Measurements from ENCODE around the gene TAS2R40. TPM values are rescaled to one million over a fixed set of nuclear protein-coding genes. Genes with fewer than 3 reads are reported as not detected.

Gene TAS2R40
- polyA plus RNA-seq, 1 of the 3 experiments (the other 2 are of a cell fraction) = not detected

DNA sequence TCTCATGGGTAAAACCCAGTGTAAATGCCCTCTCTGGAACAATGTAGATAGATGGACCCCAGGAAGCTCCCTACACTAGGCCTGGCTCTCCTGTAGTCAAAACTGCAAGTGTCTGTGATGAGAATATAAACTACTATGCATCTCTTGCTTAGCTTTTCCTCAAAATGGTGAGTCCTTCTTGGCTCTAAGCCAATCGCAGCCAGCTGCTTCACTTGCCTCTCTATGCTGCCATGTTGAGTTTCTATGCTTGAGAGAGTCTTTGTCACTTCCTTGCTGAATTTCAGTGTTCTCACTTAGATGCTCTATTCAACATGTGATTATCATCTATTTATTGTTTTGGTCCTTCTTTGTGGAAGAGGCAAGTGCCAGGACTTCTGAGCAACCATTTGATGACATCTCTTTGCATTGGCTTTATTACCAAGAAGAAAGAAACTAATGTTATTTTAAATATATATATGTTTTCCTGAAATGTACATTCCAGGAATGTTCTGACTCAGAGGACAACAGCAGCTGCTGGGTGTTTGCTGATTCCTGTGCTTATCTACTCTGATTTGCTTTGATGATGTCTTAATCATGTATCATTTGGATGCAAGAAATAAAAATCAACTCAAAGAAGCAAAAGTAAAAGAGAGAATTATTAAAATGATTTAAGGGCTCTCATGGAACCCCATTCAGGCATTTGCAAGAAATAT lies 16.6 kb downstream of the TAS2R40 start:
- Histone ChIP-seq H4K20me1 (ENCODE audit: insufficient read depth) (no peaks in the 10 kb centered on the region), H3K9me2 (no peaks in the 10 kb centered on the region), H3K9ac (no peak overlapping the region), H3K4me1 (ENCODE audit: control insufficient read depth in 1 of 2, insufficient read depth in 2 of 2, low read depth in 1 of 2, low read length in 1 of 2) (peaks cover 0 to 4% of the 10 kb centered on the region in 2 experiments; a peak in 2 of 4 replicates), H3F3A (replicated peaks; ENCODE audit: insufficient read depth) (peaks cover 6% of the 10 kb centered on the region), H3K9me3 (peaks cover 28% of the 10 kb centered on the region), H3K27ac (ENCODE audit: low read depth in 2 of 2, low read length in 1 of 2) (no peak overlapping the region), H3K79me2 (ENCODE audit: insufficient read depth) (no peaks in the 10 kb centered on the region), H2AFZ (ENCODE audit: low read depth) (no peak overlapping the region), H3K36me3 (replicated peaks in 1 of 2; ENCODE audit: control insufficient read depth in 1 of 2, insufficient read depth in 2 of 2, low read length in 1 of 2) (no peaks in the 10 kb centered on the region), H3K4me2 (no peak overlapping the region), H3K27me3 (ENCODE audit: insufficient read depth) (no peaks in the 10 kb centered on the region), H3K4me3 (ENCODE audit: low read depth in 2 of 2, low read length in 1 of 2) (no peak overlapping the region)
- ChIA-PET POLR2A (no interaction called here), CTCF (interaction anchor here (1.8 to 5.5 kb wide), 4 partner anchors 12 to 178 kb away, joined by 4 to 125 read pairs (median 32); no protein-coding TSS in a partner anchor)
- TF ChIP-seq EP300 (IDR thresholded peaks at IDR 0.05; ENCODE audit: borderline replicate concordance in 1 of 2, low read depth in 1 of 2, low read length in 1 of 2) (no peak), CHD2 (IDR thresholded peaks at IDR 0.05; ENCODE audit: low read length, partially characterized antibody) (no peak), EZH2phosphoT487 (IDR thresholded peaks at IDR 0.05; ENCODE audit: borderline replicate concordance, low read depth) (no peak), POLR2AphosphoS5 (IDR thresholded peaks at IDR 0.05; ENCODE audit: low read depth, low read length) (no peak), FOSL2 (IDR thresholded peaks at IDR 0.05; ENCODE audit: borderline replicate concordance, low read depth) (no peak), MXI1 (IDR thresholded peaks at IDR 0.05; ENCODE audit: low read depth, low read length) (no peak), JUND (IDR thresholded peaks at IDR 0.05) (no peak), MEF2A (IDR thresholded peaks at IDR 0.05; ENCODE audit: borderline replicate concordance, low read depth) (no peak), IRF3 (IDR thresholded peaks at IDR 0.05; ENCODE audit: low read depth, low read length) (no peak), GATA2 (CRISPR knock-in tag; IDR thresholded peaks at IDR 0.05) (no peak), ELF1 (IDR thresholded peaks at IDR 0.05) (no peak), GABPA (IDR thresholded peaks at IDR 0.05; ENCODE audit: low read depth) (no peak), NFIC (IDR thresholded peaks at IDR 0.05; ENCODE audit: borderline replicate concordance) (no peak), RXRA (IDR thresholded peaks at IDR 0.05; ENCODE audit: borderline replicate concordance, low read depth) (no peak)
- TF ChIP-seq, protein P1, sequence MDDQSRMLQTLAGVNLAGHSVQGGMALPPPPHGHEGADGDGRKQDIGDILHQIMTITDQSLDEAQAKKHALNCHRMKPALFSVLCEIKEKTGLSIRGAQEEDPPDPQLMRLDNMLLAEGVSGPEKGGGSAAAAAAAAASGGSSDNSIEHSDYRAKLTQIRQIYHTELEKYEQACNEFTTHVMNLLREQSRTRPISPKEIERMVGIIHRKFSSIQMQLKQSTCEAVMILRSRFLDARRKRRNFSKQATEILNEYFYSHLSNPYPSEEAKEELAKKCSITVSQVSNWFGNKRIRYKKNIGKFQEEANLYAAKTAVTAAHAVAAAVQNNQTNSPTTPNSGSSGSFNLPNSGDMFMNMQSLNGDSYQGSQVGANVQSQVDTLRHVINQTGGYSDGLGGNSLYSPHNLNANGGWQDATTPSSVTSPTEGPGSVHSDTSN (IDR thresholded peaks at IDR 0.05) = no peak
- no peak for DNase-seq
- 86% methylated on average over 1 of the region's 1 CpG for whole genome bisulfite sequencing (ENCODE audit: low lambda C conversion rate)

GRCh38 chr7:143239813-143240212 lies 18.0 kb downstream of the TAS2R40 start:
- peaks cover 23% of the 10 kb centered on the region for H3K9me3 ChIP-seq
- POLR2A ChIA-PET = interaction anchor here (0.6 kb wide), 2 partner anchors 26 to 79 kb away, joined by 3 read pairs; no protein-coding TSS in a partner anchor
- no peaks in the 10 kb centered on the region for H3K79me2 ChIP-seq (ENCODE audit: insufficient read depth)
- H2AFZ ChIP-seq (ENCODE audit: low read depth) = peak overlapping the region; percentile 8; the same call in 1 of the 2 replicates
- peak overlapping the region; percentile 53 for H3K4me2 ChIP-seq
- peak overlapping the region in 1 of 2 experiments; percentile 42; a peak in 2 of 4 replicates for H3K27ac ChIP-seq (ENCODE audit: low read depth in 2 of 2, low read length in 1 of 2)
- peaks cover 6% of the 10 kb centered on the region for H3F3A ChIP-seq (replicated peaks; ENCODE audit: insufficient read depth)
- peak overlapping the region; percentile 13 to 18; a peak in 2 of 4 replicates for H3K4me3 ChIP-seq (ENCODE audit: low read depth in 2 of 2, low read length in 1 of 2)
- H3K9ac ChIP-seq = no peak overlapping the region
- no peak for DNase-seq
- H3K36me3 ChIP-seq (replicated peaks in 1 of 2; ENCODE audit: control insufficient read depth in 1 of 2, insufficient read depth in 2 of 2, low read length in 1 of 2) = no peaks in the 10 kb centered on the region
- 0 out of 4 replicates have a peak, but pooled peaks of 1 of the 2 experiments have one; percentile 7 for TF ChIP-seq EP300 (IDR thresholded peaks at IDR 0.05; ENCODE audit: borderline replicate concordance in 1 of 2, low read depth in 1 of 2, low read length in 1 of 2)
- TF ChIP-seq EZH2phosphoT487 (IDR thresholded peaks at IDR 0.05; ENCODE audit: borderline replicate concordance, low read depth) = no peak
- no peak for TF ChIP-seq FOXJ3 (CRISPR knock-in tag; IDR thresholded peaks at IDR 0.05)
- no peaks in the 10 kb centered on the region for H3K27me3 ChIP-seq (ENCODE audit: insufficient read depth)
- no peaks in the 10 kb centered on the region for H4K20me1 ChIP-seq (ENCODE audit: insufficient read depth)
- peaks cover 0 to 4% of the 10 kb centered on the region in 2 experiments; a peak in 2 of 4 replicates for H3K4me1 ChIP-seq (ENCODE audit: control insufficient read depth in 1 of 2, insufficient read depth in 2 of 2, low read depth in 1 of 2, low read length in 1 of 2)
- H3K9me2 ChIP-seq = no peaks in the 10 kb centered on the region
- CTCF ChIA-PET = interaction anchor here (0.7 to 5.5 kb wide), 39 partner anchors 7 to 259 kb away, joined by 3 to 125 read pairs (median 8); partner anchors contain the start of genes EPHA1, GSTK1 and TAS2R40

All from SK-N-SH (cell line).